HFFc6 (cell line): ENCODE data around the gene WFDC2. TPM values are rescaled to one million over a fixed set of nuclear protein-coding genes. Genes with fewer than 3 reads are reported as not detected.

Experiments
- DNase-seq: peaks from one replicate; pipeline ENCODE4 v3.0.0-alpha.2; 2018
- H3K27ac Mint-ChIP-seq: 2 replicates; pipeline ENCODE4 v1.8.0; 2020; ENCODE audit warnings: mild to moderate bottlenecking, mixed read lengths
- H3K27me3 Mint-ChIP-seq: 2 replicates; pipeline ENCODE4 v1.8.0; 2021; ENCODE audit warnings: mild to moderate bottlenecking, moderate library complexity, mixed read lengths; ENCODE audit not compliant: insufficient read depth
- H3K36me3 Mint-ChIP-seq: 2 replicates; pipeline ENCODE4 v1.8.0; 2021; ENCODE audit warnings: low read depth, mixed read lengths
- H3K4me1 Mint-ChIP-seq: 2 replicates; pipeline ENCODE4 v1.8.0; 2020; ENCODE audit warnings: low read depth, mixed read lengths
- H3K4me3 Mint-ChIP-seq: 2 replicates; pipeline ENCODE4 v1.8.0; 2020; ENCODE audit warnings: mild to moderate bottlenecking, moderate library complexity, mixed read lengths
- H3K9me3 Mint-ChIP-seq: 2 replicates; pipeline ENCODE4 v1.8.0; 2020; ENCODE audit warnings: mild to moderate bottlenecking, mixed read lengths
- CTCF ChIP-seq: fragments of 200-600 bp; sonication (generic); IDR thresholded peaks from 2 replicates; pipeline ENCODE4 v1.5.0; 2021; ENCODE audit warnings: antibody characterized with exemption, mild to moderate bottlenecking
- total RNA-seq, 6 experiments: library from RNA; stranded (reverse); fragmentation: NEBNext Ultra II Directional; extraction: Animal tissue kit (Norgen Biotek cat#: 25700); gene quantifications; 2 replicates in 1 of 6; 3 replicates in 5 of 6; pipeline ENCODE4 v1.2.3, GENCODE V29; 2021

Gene WFDC2
- total RNA-seq, 6 experiments from 2014 or later = 0.97 TPM; not detected in 5

GRCh38 chr20:45489083-45489531, 19.6 kb downstream of the WFDC2 start:
- peak; percentile 4 for DNase-seq
- Mint-ChIP-seq H3K4me1 (no peaks in the 10 kb centered on the region), H3K9me3 (no peaks in the 10 kb centered on the region), H3K27ac (no peak overlapping the region), H3K27me3 (peaks cover 20% of the 10 kb centered on the region), H3K36me3 (no peaks in the 10 kb centered on the region), H3K4me3 (no peak overlapping the region)
- no peak for TF ChIP-seq CTCF

GRCh38 chr20:45495501-45495941, 26.0 kb downstream of the WFDC2 start:
- Mint-ChIP-seq H3K36me3 (no peaks in the 10 kb centered on the region), H3K27ac (no peak overlapping the region), H3K27me3 (peaks cover 16% of the 10 kb centered on the region), H3K4me1 (no peaks in the 10 kb centered on the region), H3K4me3 (no peak overlapping the region), H3K9me3 (no peaks in the 10 kb centered on the region)
- no peak for DNase-seq
- no peak for TF ChIP-seq CTCF

- Mint-ChIP-seq H3K4me1 (no peaks in the 10 kb centered on the region), H3K27me3 (peaks cover 15% of the 10 kb centered on the region), H3K9me3 (no peaks in the 10 kb centered on the region), H3K27ac (no peak overlapping the region), H3K36me3 (no peaks in the 10 kb centered on the region), H3K4me3 (no peak overlapping the region)
- no peak for TF ChIP-seq CTCF
- no peak for DNase-seq
These were observed 26.6 kb downstream of the WFDC2 start for GRCh38 chr20:45496166-45496565.

GRCh38 chr20:45497971-45498494, 28.5 kb downstream of the WFDC2 start:
- no peaks in the 10 kb centered on the region for H3K4me1 Mint-ChIP-seq

GRCh38 chr20:45500022-45500421, 30.5 kb downstream of the WFDC2 start:
- H3K4me1 Mint-ChIP-seq = no peaks in the 10 kb centered on the region
- H3K36me3 Mint-ChIP-seq = no peaks in the 10 kb centered on the region
- H3K9me3 Mint-ChIP-seq = no peaks in the 10 kb centered on the region
- no peak for TF ChIP-seq CTCF
- H3K4me3 Mint-ChIP-seq = no peak overlapping the region
- DNase-seq = no peak
- peaks cover 16% of the 10 kb centered on the region for H3K27me3 Mint-ChIP-seq
- no peak overlapping the region for H3K27ac Mint-ChIP-seq

More at GRCh38 chr20:45497971-45498494, 28.5 kb downstream of the WFDC2 start:
- no peak for DNase-seq
- no peak overlapping the region for H3K4me3 Mint-ChIP-seq
- no peaks in the 10 kb centered on the region for H3K36me3 Mint-ChIP-seq
- no peak for TF ChIP-seq CTCF
- H3K27ac Mint-ChIP-seq = no peak overlapping the region
- no peaks in the 10 kb centered on the region for H3K9me3 Mint-ChIP-seq
- peaks cover 18% of the 10 kb centered on the region for H3K27me3 Mint-ChIP-seq
